ENCODE results near the gene ATF7IP. TPM values are rescaled to one million over a fixed set of nuclear protein-coding genes. Genes with fewer than 3 reads are reported as not detected.

The ATF7IP gene
- total RNA-seq, 2 experiments from 2014 or later = 99.8 to 104 TPM

DNA sequence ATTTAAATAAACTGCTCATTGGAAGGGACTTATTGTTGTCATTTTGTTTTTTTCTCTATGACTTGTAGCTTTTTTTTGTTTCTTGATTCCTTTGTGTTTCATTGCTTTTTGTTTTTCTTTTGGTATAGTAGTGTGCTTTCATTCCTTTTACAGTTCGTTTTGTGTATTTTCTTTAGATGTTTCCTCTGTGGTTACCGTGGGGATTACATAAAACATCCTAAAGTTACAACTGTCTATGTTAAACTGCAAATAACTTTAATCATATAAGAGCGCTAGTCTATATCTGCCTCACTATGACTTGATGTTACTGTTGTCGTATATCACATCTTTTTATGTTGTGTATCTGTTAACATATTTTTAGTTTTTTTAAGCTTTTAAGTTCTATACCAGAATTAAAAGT, 86.9 kb downstream of the ATF7IP start:
- ChIA-PET CTCF (interaction anchor here (0.7 to 5.4 kb wide), 11 partner anchors 10 to 285 kb away, joined by 3 to 72 read pairs (median 9); partner anchors contain the start of gene ATF7IP), POLR2A (interaction anchor here (1.6 to 2.3 kb wide), 2 partner anchors 11 to 87 kb away, joined by 7 to 14 read pairs; partner anchors contain the start of gene ATF7IP)
- DNase-seq = no peak
- peak; percentile 29 for ATAC-seq
- Mint-ChIP-seq H3K27ac (peak overlapping the region; percentile 17), H3K4me1 (ENCODE audit: low read depth) (peaks cover 44% of the 10 kb centered on the region), H3K36me3 (ENCODE audit: low read depth) (peaks cover 81% of the 10 kb centered on the region), H3K9me3 (ENCODE audit: insufficient read depth) (peaks cover 3% of the 10 kb centered on the region), H3K4me3 (peak overlapping the region; percentile 27), H3K27me3 (ENCODE audit: low read depth) (no peaks in the 10 kb centered on the region)

- Mint-ChIP-seq H3K4me3 (no peak overlapping the region), H3K4me1 (ENCODE audit: low read depth) (peaks cover 44% of the 10 kb centered on the region), H3K36me3 (ENCODE audit: low read depth) (peaks cover 78% of the 10 kb centered on the region), H3K27ac (peak overlapping the region; percentile 44), H3K27me3 (ENCODE audit: low read depth) (no peaks in the 10 kb centered on the region), H3K9me3 (ENCODE audit: insufficient read depth) (peaks cover 3% of the 10 kb centered on the region)
- no peak for ATAC-seq
- POLR2A ChIA-PET = interaction anchor here (0.7 to 2.3 kb wide), 3 partner anchors 11 to 199 kb away, joined by 5 to 14 read pairs (median 7); partner anchors contain the start of gene ATF7IP
- DNase-seq = no peak
- CTCF ChIA-PET = interaction anchor here (0.7 to 5.4 kb wide), 16 partner anchors 10 to 286 kb away, joined by 3 to 72 read pairs (median 8); partner anchors contain the start of gene ATF7IP
Measured at GRCh38 chr12:14452865-14453264, 87.4 kb downstream of the ATF7IP start.

- peaks cover 42% of the 10 kb centered on the region for H3K4me1 Mint-ChIP-seq (ENCODE audit: low read depth)
- H3K36me3 Mint-ChIP-seq (ENCODE audit: low read depth) = peaks cover 69% of the 10 kb centered on the region
- ChIA-PET CTCF (interaction anchor here (0.6 to 5.4 kb wide), 41 partner anchors 10 to 348 kb away, joined by 3 to 72 read pairs (median 5); partner anchors contain the start of gene ATF7IP), POLR2A (interaction anchor here (0.7 to 2.3 kb wide), 7 partner anchors 9 to 216 kb away, joined by 3 to 14 read pairs (median 3); partner anchors contain the start of gene ATF7IP)
- peaks cover 3% of the 10 kb centered on the region for H3K9me3 Mint-ChIP-seq (ENCODE audit: insufficient read depth)
- ATAC-seq (peak; percentile 84), DNase-seq (peak; percentile 59)
- H3K4me3 Mint-ChIP-seq = no peak overlapping the region
- H3K27ac Mint-ChIP-seq = peak overlapping the region; percentile 74
- no peaks in the 10 kb centered on the region for H3K27me3 Mint-ChIP-seq (ENCODE audit: low read depth)
Measured at GRCh38 chr12:14454098-14454907, 88.8 kb downstream of the ATF7IP start.

DNA sequence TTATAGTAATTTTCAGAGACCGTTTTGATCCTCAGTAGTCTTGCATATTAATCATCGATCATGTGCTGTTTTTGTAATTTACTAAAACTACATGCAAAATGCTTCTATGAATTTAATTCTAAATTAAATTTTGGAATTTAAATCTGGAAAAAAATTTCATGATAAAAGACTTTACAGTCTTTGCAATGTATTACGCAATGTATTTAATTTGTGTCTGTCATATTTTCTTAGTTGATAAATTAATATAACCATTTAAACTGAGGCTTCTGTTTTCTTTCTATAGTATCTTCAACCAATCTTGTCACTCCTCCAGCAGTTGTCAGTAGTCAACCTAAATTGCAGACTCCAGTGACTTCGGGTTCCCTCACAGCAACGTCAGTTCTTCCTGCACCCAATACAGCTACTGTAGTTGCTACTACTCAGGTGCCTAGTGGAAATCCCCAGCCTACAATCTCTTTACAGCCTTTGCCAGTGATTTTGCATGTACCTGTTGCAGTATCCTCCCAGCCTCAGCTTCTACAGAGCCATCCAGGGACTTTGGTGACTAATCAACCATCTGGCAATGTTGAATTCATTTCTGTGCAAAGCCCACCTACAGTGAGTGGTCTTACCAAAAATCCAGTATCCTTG, 94.8 kb downstream of the ATF7IP start:
- ATAC-seq = no peak
- ChIA-PET POLR2A (no interaction called here), CTCF (no interaction called here)
- Mint-ChIP-seq H3K4me3 (no peak overlapping the region), H3K4me1 (ENCODE audit: low read depth) (no peaks in the 10 kb centered on the region), H3K36me3 (ENCODE audit: low read depth) (peaks cover 56% of the 10 kb centered on the region), H3K27me3 (ENCODE audit: low read depth) (no peaks in the 10 kb centered on the region), H3K27ac (no peak overlapping the region), H3K9me3 (ENCODE audit: insufficient read depth) (no peaks in the 10 kb centered on the region)
- DNase-seq = no peak

- Mint-ChIP-seq H3K27ac (no peak overlapping the region), H3K4me1 (ENCODE audit: low read depth) (no peaks in the 10 kb centered on the region), H3K36me3 (ENCODE audit: low read depth) (peaks cover 85% of the 10 kb centered on the region), H3K9me3 (ENCODE audit: insufficient read depth) (peaks cover 50% of the 10 kb centered on the region), H3K4me3 (no peak overlapping the region), H3K27me3 (ENCODE audit: low read depth) (no peaks in the 10 kb centered on the region)
- ATAC-seq (no peak), DNase-seq (no peak)
- POLR2A ChIA-PET = no interaction called here
- CTCF ChIA-PET = no interaction called here
Measured at GRCh38 chr12:14471497-14471896, 106.0 kb downstream of the ATF7IP start.

- ChIA-PET POLR2A (no interaction called here), CTCF (no interaction called here)
- H3K36me3 Mint-ChIP-seq (ENCODE audit: low read depth) = peaks cover 80% of the 10 kb centered on the region
Measured at GRCh38 chr12:14473707-14474287, 108.3 kb downstream of the ATF7IP start.

GRCh38 chr12:14479004-14479403, 113.5 kb downstream of the ATF7IP start:
- ChIA-PET POLR2A (no interaction called here), CTCF (no interaction called here)
- ATAC-seq (no peak), DNase-seq (no peak)
- H3K4me1 Mint-ChIP-seq (ENCODE audit: low read depth) = no peaks in the 10 kb centered on the region
- no peaks in the 10 kb centered on the region for H3K27me3 Mint-ChIP-seq (ENCODE audit: low read depth)
- H3K36me3 Mint-ChIP-seq (ENCODE audit: low read depth) = peaks cover 77% of the 10 kb centered on the region
- no peak overlapping the region for H3K4me3 Mint-ChIP-seq
- no peak overlapping the region for H3K27ac Mint-ChIP-seq
- peaks cover 14% of the 10 kb centered on the region for H3K9me3 Mint-ChIP-seq (ENCODE audit: insufficient read depth)

More at GRCh38 chr12:14473707-14474287, 108.3 kb downstream of the ATF7IP start:
- no peaks in the 10 kb centered on the region for H3K4me1 Mint-ChIP-seq (ENCODE audit: low read depth)
- H3K27me3 Mint-ChIP-seq (ENCODE audit: low read depth) = no peaks in the 10 kb centered on the region
- DNase-seq = no peak
- no peak overlapping the region for H3K4me3 Mint-ChIP-seq
- peaks cover 50% of the 10 kb centered on the region for H3K9me3 Mint-ChIP-seq (ENCODE audit: insufficient read depth)
- ATAC-seq = no peak
- no peak overlapping the region for H3K27ac Mint-ChIP-seq

DNA sequence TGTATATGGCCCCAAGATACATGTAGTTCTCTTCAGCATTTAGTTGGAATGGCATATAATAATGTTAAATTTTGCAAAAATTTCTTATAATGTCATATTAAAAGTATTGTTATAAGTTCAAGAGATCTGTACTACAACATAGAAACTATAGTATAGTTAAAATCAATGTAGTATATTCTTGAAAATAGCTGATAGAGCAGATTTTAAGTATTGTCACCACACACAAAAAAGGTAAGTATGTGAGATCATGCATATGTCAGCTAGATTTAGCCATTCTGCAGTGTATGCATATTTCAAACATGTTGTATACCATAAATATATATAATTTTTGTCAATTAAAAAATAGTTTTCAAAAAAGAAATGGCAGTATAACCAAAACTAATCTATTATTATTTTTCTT, 115.7 kb downstream of the ATF7IP start:
- no peaks in the 10 kb centered on the region for H3K9me3 Mint-ChIP-seq (ENCODE audit: insufficient read depth)
- no peaks in the 10 kb centered on the region for H3K27me3 Mint-ChIP-seq (ENCODE audit: low read depth)
- CTCF ChIA-PET = no interaction called here
- no peak overlapping the region for H3K4me3 Mint-ChIP-seq
- peaks cover 79% of the 10 kb centered on the region for H3K36me3 Mint-ChIP-seq (ENCODE audit: low read depth)
- ATAC-seq (no peak), DNase-seq (no peak)
- POLR2A ChIA-PET = no interaction called here
- no peak overlapping the region for H3K27ac Mint-ChIP-seq
- no peaks in the 10 kb centered on the region for H3K4me1 Mint-ChIP-seq (ENCODE audit: low read depth)

DNA sequence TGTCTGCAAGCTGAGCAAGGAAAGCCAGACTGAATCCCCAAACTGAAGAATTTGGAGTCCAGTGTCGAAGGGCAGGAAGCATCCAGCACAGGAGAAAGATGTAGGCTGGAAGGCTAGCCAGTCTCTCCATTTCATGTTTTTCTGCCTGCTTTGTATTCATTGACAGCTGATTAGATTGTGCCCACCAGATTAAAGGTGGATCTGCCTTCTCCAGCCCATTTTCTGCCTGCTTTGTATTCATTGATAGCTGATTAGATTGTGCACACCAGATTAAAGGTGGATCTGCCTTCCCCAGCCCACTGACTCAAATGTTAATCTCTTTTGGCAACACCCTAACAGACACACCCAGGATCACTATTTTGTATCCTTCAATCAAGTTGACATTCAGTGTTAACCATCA, 116.9 kb downstream of the ATF7IP start:
- H3K27me3 Mint-ChIP-seq (ENCODE audit: low read depth) = no peaks in the 10 kb centered on the region
- no peaks in the 10 kb centered on the region for H3K9me3 Mint-ChIP-seq (ENCODE audit: insufficient read depth)
- DNase-seq (no peak), ATAC-seq (no peak)
- ChIA-PET POLR2A (no interaction called here), CTCF (no interaction called here)
- peaks cover 84% of the 10 kb centered on the region for H3K36me3 Mint-ChIP-seq (ENCODE audit: low read depth)
- H3K27ac Mint-ChIP-seq = peak overlapping the region; percentile 4
- no peaks in the 10 kb centered on the region for H3K4me1 Mint-ChIP-seq (ENCODE audit: low read depth)
- H3K4me3 Mint-ChIP-seq = no peak overlapping the region

DNA sequence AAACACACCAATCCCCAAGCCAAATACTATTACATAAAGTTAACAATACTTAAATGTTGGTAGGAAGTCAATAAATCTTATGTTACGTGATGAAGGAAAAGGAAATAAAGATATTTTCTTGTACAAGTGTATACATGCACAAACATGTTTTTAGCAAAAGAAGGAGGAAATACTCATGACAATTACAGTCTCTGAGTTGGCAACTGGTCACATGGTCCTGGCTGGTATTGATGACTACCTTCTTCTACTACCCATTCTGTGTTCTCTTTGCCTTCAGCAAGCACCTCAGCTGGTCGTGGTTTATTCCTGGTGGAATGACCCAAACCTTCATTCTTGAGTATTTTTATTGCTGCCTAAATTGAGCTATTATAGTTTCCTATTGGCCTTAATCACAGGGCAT, 117.4 kb downstream of the ATF7IP start:
- Mint-ChIP-seq H3K4me1 (ENCODE audit: low read depth) (no peaks in the 10 kb centered on the region), H3K36me3 (ENCODE audit: low read depth) (peaks cover 87% of the 10 kb centered on the region), H3K4me3 (no peak overlapping the region), H3K9me3 (ENCODE audit: insufficient read depth) (no peaks in the 10 kb centered on the region), H3K27ac (no peak overlapping the region), H3K27me3 (ENCODE audit: low read depth) (no peaks in the 10 kb centered on the region)
- ATAC-seq (no peak), DNase-seq (no peak)
- POLR2A ChIA-PET = no interaction called here
- CTCF ChIA-PET = no interaction called here

DNA sequence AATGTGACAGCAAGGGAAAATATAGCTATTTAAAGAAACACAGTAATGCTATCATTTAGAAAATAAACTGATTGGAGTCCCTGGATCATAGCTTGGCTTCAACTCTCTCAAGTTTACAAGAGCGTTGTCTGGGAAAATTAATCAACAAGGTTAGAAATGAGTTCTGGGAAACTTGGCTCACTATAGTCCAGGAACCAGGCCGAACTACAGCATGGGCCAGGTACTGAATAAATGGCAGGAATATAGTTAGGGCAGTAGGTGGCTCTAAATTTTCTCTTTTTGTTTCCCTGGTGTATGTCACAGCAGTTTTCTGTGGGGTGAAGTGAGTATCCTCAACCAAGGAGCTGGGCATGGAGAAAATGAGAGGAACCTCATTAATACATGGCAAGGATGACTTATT, 129.8 kb downstream of the ATF7IP start:
- H3K27me3 Mint-ChIP-seq (ENCODE audit: low read depth) = no peaks in the 10 kb centered on the region
- POLR2A ChIA-PET = no interaction called here
- no peak overlapping the region for H3K27ac Mint-ChIP-seq
- H3K4me3 Mint-ChIP-seq = no peak overlapping the region
- no peaks in the 10 kb centered on the region for H3K9me3 Mint-ChIP-seq (ENCODE audit: insufficient read depth)
- DNase-seq (no peak), ATAC-seq (no peak)
- peaks cover 85% of the 10 kb centered on the region for H3K36me3 Mint-ChIP-seq (ENCODE audit: low read depth)
- no peaks in the 10 kb centered on the region for H3K4me1 Mint-ChIP-seq (ENCODE audit: low read depth)
- CTCF ChIA-PET = no interaction called here

Measured in activated CD8-positive, alpha-beta T cell treated with anti-CD3 and anti-CD28 coated beads, Interleukin-2, amount 10 ng/mL, durations not matched to agents 7 days and 5 days (primary cell).